ENCODE results near the gene RPTN.
A peak's percentile ranks its signal among the peaks of the same experiment; 100 is the strongest.

RPTN gene

GRCh38 chr1:152159144-152159543 lies at the start of gene RPTN:
RPTN (minus strand) TSS chr1:152159228; CDS start chr1:152157889, 1,339 bp downstream.
- no peak for DNase-seq

- no peak for DNase-seq
Measured at GRCh38 chr1:152198982-152199381, 40.0 kb upstream of the RPTN start.

- no peak for DNase-seq
Measured at GRCh38 chr1:152197361-152197941, 38.4 kb upstream of the RPTN start.

GRCh38 chr1:152191711-152192110 lies 32.7 kb upstream of the RPTN start:
- DNase-seq = no peak

- no peak for DNase-seq
Measured at GRCh38 chr1:152191260-152191659, 32.2 kb upstream of the RPTN start.

GRCh38 chr1:152190589-152190988 lies 31.6 kb upstream of the RPTN start:
- DNase-seq = no peak

GRCh38 chr1:152189657-152190442 lies 30.8 kb upstream of the RPTN start:
- DNase-seq = peak in 24 of 56 donors; percentile 2 to 68 (median 18)

- DNase-seq = peak in 29 of 56 donors; percentile 2 to 56 (median 34)
Measured at GRCh38 chr1:152188673-152189591, 29.9 kb upstream of the RPTN start.

- no peak for DNase-seq
Measured at GRCh38 chr1:152186556-152187285, 27.7 kb upstream of the RPTN start.

- peak in 4 of 56 donors; percentile 0 to 28 (median 8) for DNase-seq
Measured at GRCh38 chr1:152185544-152186391, 26.7 kb upstream of the RPTN start.

- no peak for DNase-seq
Measured at GRCh38 chr1:152182944-152183361, 23.9 kb upstream of the RPTN start.

GRCh38 chr1:152182431-152182830 lies 23.4 kb upstream of the RPTN start:
- DNase-seq = no peak

GRCh38 chr1:152179566-152179965 lies 20.5 kb upstream of the RPTN start:
- no peak for DNase-seq

- DNase-seq = no peak
Measured at GRCh38 chr1:152170287-152170905, 11.4 kb upstream of the RPTN start.

- no peak for DNase-seq
Measured at GRCh38 chr1:152169366-152170025, 10.5 kb upstream of the RPTN start.

GRCh38 chr1:152168535-152168868 lies 9.5 kb upstream of the RPTN start:
- no peak for DNase-seq

- no peak for DNase-seq
Measured at GRCh38 chr1:152167835-152168534, 9.0 kb upstream of the RPTN start.

- DNase-seq = no peak
Measured at GRCh38 chr1:152166966-152167365, 7.9 kb upstream of the RPTN start.
